ENCODE data around the gene RCAN1.

Gene RCAN1

GRCh38 chr21:34614628-34615486, at the start of gene RCAN1:
RCAN1 (minus strand) TSS chr21:34615113; CDS start chr21:34615011, 102 bp downstream.
- H3K27ac ChIP-seq = peak within 1 kb of the TSS; percentile 46
- TF ChIP-seq ZFX (IDR thresholded peaks at IDR 0.05; ENCODE audit: borderline replicate concordance) (no peak), CTCF (IDR thresholded peaks at IDR 0.05) (no peak)

GRCh38 chr21:34661848-34662247, 46.9 kb upstream of the RCAN1 start:
- TF ChIP-seq CTCF (IDR thresholded peaks at IDR 0.05) = no peak
- no peak for TF ChIP-seq ZFX (IDR thresholded peaks at IDR 0.05; ENCODE audit: borderline replicate concordance)
- no peak overlapping the region for H3K27ac ChIP-seq

GRCh38 chr21:34653522-34653921, 38.6 kb upstream of the RCAN1 start:
- TF ChIP-seq ZFX (IDR thresholded peaks at IDR 0.05; ENCODE audit: borderline replicate concordance) (no peak), CTCF (IDR thresholded peaks at IDR 0.05) (no peak)
- H3K27ac ChIP-seq = no peak overlapping the region

- H3K27ac ChIP-seq = no peak overlapping the region
- no peak for TF ChIP-seq ZFX (IDR thresholded peaks at IDR 0.05; ENCODE audit: borderline replicate concordance)
- TF ChIP-seq CTCF (IDR thresholded peaks at IDR 0.05) = no peak
These were observed 36.7 kb upstream of the RCAN1 start for GRCh38 chr21:34651642-34652041.

- no peak overlapping the region for H3K27ac ChIP-seq
- TF ChIP-seq CTCF (IDR thresholded peaks at IDR 0.05) (no peak), ZFX (IDR thresholded peaks at IDR 0.05; ENCODE audit: borderline replicate concordance) (no peak)
These were observed 36.0 kb upstream of the RCAN1 start for GRCh38 chr21:34650861-34651431.

GRCh38 chr21:34649400-34649799, 34.5 kb upstream of the RCAN1 start:
- H3K27ac ChIP-seq = no peak overlapping the region
- no peak for TF ChIP-seq ZFX (IDR thresholded peaks at IDR 0.05; ENCODE audit: borderline replicate concordance)
- TF ChIP-seq CTCF (IDR thresholded peaks at IDR 0.05) = no peak

- no peak for TF ChIP-seq CTCF (IDR thresholded peaks at IDR 0.05)
- no peak for TF ChIP-seq ZFX (IDR thresholded peaks at IDR 0.05; ENCODE audit: borderline replicate concordance)
- H3K27ac ChIP-seq = no peak overlapping the region
These were observed 33.9 kb upstream of the RCAN1 start for GRCh38 chr21:34648739-34649297.
